ENCODE data around the gene MTHFD1L.

DNA sequence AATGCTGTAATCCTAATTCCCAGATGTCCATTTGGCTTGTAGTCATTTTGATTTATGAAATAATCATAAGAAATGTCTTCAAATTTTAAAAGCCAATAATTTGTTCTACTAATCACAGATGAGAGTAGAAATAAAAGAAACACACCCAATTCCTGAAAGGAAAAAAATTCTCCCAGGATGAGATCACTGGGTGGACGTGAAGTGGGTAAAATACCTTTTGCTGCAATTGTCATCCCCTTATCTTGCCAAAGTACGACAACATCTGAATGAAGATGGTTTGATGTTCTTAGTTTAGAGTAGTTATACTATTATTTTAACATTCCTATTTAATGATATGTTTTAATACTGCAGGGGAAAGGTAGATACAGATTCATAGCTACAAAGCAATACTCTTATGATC is 33.7 kb downstream of the MTHFD1L start:
- TF ChIP-seq, protein P1, sequence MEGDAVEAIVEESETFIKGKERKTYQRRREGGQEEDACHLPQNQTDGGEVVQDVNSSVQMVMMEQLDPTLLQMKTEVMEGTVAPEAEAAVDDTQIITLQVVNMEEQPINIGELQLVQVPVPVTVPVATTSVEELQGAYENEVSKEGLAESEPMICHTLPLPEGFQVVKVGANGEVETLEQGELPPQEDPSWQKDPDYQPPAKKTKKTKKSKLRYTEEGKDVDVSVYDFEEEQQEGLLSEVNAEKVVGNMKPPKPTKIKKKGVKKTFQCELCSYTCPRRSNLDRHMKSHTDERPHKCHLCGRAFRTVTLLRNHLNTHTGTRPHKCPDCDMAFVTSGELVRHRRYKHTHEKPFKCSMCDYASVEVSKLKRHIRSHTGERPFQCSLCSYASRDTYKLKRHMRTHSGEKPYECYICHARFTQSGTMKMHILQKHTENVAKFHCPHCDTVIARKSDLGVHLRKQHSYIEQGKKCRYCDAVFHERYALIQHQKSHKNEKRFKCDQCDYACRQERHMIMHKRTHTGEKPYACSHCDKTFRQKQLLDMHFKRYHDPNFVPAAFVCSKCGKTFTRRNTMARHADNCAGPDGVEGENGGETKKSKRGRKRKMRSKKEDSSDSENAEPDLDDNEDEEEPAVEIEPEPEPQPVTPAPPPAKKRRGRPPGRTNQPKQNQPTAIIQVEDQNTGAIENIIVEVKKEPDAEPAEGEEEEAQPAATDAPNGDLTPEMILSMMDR (IDR thresholded peaks at IDR 0.05): no peak
- no peak for TF ChIP-seq POLR2A (IDR thresholded peaks at IDR 0.05)

Data from Peyer's patch (tissue), 4 donors.